Astrocyte (in vitro differentiated cells and primary cell): ENCODE measurements around the gene CANX.

Experiments used
- CTCF ChIP-seq: IDR thresholded peaks from 2 replicates; pipeline ENCODE4 v1.5.1; 2011; ENCODE audit warnings: low read depth, mild to moderate bottlenecking, inconsistent platforms, low read length, moderate library complexity; ENCODE audit not compliant: insufficient read depth
- EZH2 ChIP-seq: IDR thresholded peaks from 2 replicates; pipeline ENCODE4 v1.6.1; 2012; ENCODE audit warnings: mild to moderate bottlenecking, low read length, inconsistent platforms; ENCODE audit not compliant: insufficient read depth

GRCh38 chr5:179732412-179732917, 33.7 kb downstream of the CANX start, which contains the start of gene MAML1:
- TF ChIP-seq CTCF, result no peak
- no peak for TF ChIP-seq EZH2
